HepG2 (cell line): ENCODE measurements around the gene IGDCC3. TPM values are rescaled to one million over a fixed set of nuclear protein-coding genes. Genes with fewer than 3 reads are reported as not detected.

Experiments used
- NCOA1 ChIP-seq: sonication (generic); formaldehyde crosslinking; IDR thresholded peaks from 2 replicates; pipeline ENCODE4 v1.9.0; 2021; ENCODE audit warnings: missing genetic modification reagents
- NONO ChIP-seq, 2 experiments: fragments of 450-650 bp in 1 of 2; sonication (generic) in 1 of 2; formaldehyde crosslinking in 1 of 2; IDR thresholded peaks in 1 of 2; conservative IDR thresholded peaks in 1 of 2; 2 replicates each; pipeline versions ENCODE4 v1.6.1 to v1.8.0; 2017 to 2022; ENCODE audit warnings: mild to moderate bottlenecking in 1 of 2, missing genetic modification reagents in 1 of 2, moderate library complexity in 1 of 2
- SATB2 ChIP-seq: sonication (generic); formaldehyde crosslinking; IDR thresholded peaks from 2 replicates; pipeline ENCODE4 v1.5.0; 2020; ENCODE audit warnings: missing genetic modification reagents
- TEAD3 ChIP-seq: optimal IDR thresholded peaks from 2 replicates; pipeline ENCODE3; 2016; ENCODE audit warnings: borderline replicate concordance
- THRA ChIP-seq: sonication (generic); formaldehyde crosslinking; IDR thresholded peaks from 2 replicates; pipeline ENCODE4 v1.4.0; 2020; ENCODE audit warnings: missing genetic modification reagents, borderline replicate concordance
- ZMYM3 ChIP-seq: sonication (generic); formaldehyde crosslinking; IDR thresholded peaks from 2 replicates; pipeline ENCODE4 v1.5.1; 2020; ENCODE audit warnings: mild to moderate bottlenecking, missing genetic modification reagents
- ZNF501 ChIP-seq: sonication (generic); formaldehyde crosslinking; IDR thresholded peaks from 2 replicates; pipeline ENCODE4 v1.5.1; 2020; ENCODE audit warnings: mild to moderate bottlenecking, moderate library complexity, missing genetic modification reagents
- ZNF772 ChIP-seq: sonication (generic); formaldehyde crosslinking; IDR thresholded peaks from 2 replicates; pipeline ENCODE4 v1.5.0; 2020; ENCODE audit warnings: mild to moderate bottlenecking, missing genetic modification reagents
- polyA plus RNA-seq, 8 experiments: library from polyadenylated mRNA; depleted of rRNA in 3 of 8; stranded (reverse) in 7 of 8; unstranded in 1 of 8; fragments of >200 nt; fragmentation: Illumina TruSeq in 4 of 8; extraction: Trizol in 4 of 8; gene quantifications; 2 replicates each; pipeline versions ENCODE4 v1.2.1 to v1.2.3, GENCODE V29; 2011 to 2016; ENCODE audit warnings: low read depth in 4 of 8, missing spikeins in 1 of 8, mixed read lengths in 1 of 8; ENCODE audit not compliant: insufficient read depth in 1 of 8
- total RNA-seq, 5 experiments: library from RNA; depleted of rRNA; stranded (reverse); fragments of >200 nt; fragmentation: Illumina TruSeq; extraction: Trizol; gene quantifications; 2 replicates each; pipeline ENCODE4 v1.2.3, GENCODE V29; 2016; ENCODE audit warnings: low read depth in 1 of 5
- TF ChIP-seq, protein P1 (sequence below), 2 experiments: sonication (generic) in 1 of 2; formaldehyde crosslinking in 1 of 2; IDR thresholded peaks; 2 replicates each; pipeline versions ENCODE4 v1.6.1 to v1.9.0; 2014 to 2022; ENCODE audit warnings: antibody characterized with exemption in 1 of 2, borderline replicate concordance in 1 of 2, inconsistent platforms in 1 of 2, low read depth in 1 of 2, missing genetic modification reagents in 1 of 2
- TF ChIP-seq, protein P2 (sequence below): sonication (generic); formaldehyde crosslinking; IDR thresholded peaks from 2 replicates; pipeline ENCODE4 v1.5.1; 2020; ENCODE audit warnings: mild to moderate bottlenecking, missing genetic modification reagents, moderate library complexity
- TF ChIP-seq, protein P3 (sequence below): sonication (generic); formaldehyde crosslinking; conservative IDR thresholded peaks from 2 replicates; pipeline ENCODE4 v1.8.0; 2022; ENCODE audit warnings: mild to moderate bottlenecking, moderate library complexity, missing genetic modification reagents
- TF ChIP-seq, protein P4 (sequence below): sonication (generic); formaldehyde crosslinking; IDR thresholded peaks from 2 replicates; pipeline ENCODE4 v1.5.0; 2020; ENCODE audit warnings: missing genetic modification reagents

Gene IGDCC3
- total and polyA plus RNA-seq, 2 of the 13 experiments (the other 11 are each of a cell fraction or from before 2014, with no cell fraction given): 30.1 to 51.8 TPM

DNA sequence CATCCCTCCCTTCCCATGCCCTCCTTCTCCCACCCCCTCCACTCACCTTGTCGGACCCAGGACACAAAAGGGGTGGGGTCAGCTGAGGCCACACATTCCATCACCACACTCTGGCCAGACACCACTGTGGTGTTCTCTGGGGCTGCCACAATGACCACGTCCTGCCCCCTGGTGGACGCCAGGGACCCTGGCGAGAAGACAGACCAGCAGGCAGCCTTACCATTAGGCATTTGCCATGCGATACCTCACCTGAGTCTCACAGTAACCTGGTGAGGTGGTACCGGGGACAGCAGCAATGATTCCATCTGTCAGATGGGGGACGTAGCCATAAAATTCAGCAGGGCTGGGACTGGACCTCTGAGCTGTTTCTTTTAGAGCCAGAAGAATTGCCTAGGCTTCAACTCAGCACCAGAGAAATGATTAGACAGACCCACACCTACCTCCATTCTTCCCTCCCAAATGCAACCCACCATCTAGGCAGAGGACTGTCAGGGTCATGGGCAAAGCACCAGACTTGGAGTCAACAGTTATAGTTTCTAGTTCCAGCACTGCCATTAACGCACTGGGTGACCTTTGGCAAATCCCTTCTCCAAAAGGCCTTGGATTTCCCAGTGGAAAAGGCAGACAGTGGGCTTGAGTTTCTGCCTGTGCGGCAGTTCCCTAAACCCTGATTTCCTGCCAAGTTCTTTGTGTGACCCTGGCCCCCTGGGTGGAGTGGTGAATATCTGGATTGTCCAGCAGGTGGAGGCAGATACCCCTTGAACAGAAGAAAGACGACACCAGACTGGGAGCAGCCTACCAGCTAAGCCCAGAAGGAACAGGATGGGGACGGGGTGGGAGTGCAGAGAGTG is 23.2 kb upstream of the IGDCC3 start (continued):
- TF ChIP-seq, protein P1, sequence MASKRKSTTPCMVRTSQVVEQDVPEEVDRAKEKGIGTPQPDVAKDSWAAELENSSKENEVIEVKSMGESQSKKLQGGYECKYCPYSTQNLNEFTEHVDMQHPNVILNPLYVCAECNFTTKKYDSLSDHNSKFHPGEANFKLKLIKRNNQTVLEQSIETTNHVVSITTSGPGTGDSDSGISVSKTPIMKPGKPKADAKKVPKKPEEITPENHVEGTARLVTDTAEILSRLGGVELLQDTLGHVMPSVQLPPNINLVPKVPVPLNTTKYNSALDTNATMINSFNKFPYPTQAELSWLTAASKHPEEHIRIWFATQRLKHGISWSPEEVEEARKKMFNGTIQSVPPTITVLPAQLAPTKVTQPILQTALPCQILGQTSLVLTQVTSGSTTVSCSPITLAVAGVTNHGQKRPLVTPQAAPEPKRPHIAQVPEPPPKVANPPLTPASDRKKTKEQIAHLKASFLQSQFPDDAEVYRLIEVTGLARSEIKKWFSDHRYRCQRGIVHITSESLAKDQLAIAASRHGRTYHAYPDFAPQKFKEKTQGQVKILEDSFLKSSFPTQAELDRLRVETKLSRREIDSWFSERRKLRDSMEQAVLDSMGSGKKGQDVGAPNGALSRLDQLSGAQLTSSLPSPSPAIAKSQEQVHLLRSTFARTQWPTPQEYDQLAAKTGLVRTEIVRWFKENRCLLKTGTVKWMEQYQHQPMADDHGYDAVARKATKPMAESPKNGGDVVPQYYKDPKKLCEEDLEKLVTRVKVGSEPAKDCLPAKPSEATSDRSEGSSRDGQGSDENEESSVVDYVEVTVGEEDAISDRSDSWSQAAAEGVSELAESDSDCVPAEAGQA (IDR thresholded peaks at IDR 0.05; ENCODE audit: low read depth): no peak
- TF ChIP-seq, protein P1 (CRISPR knock-in tag; IDR thresholded peaks at IDR 0.05; ENCODE audit: borderline replicate concordance): no peak
- peak; percentile 56 for TF ChIP-seq TEAD3 (CRISPR knock-in tag)
- peak; percentile 89; the same call in 1 of the 2 replicates for TF ChIP-seq THRA (CRISPR knock-in tag)
- TF ChIP-seq NONO (IDR thresholded peaks at IDR 0.05): no peak
- TF ChIP-seq NONO (CRISPR knock-in tag; conservative IDR thresholded peaks at IDR 0.05): peak; percentile 46; the same call in 1 of the 2 replicates
- no peak for TF ChIP-seq NCOA1 (CRISPR knock-in tag)
- TF ChIP-seq, protein P2, sequence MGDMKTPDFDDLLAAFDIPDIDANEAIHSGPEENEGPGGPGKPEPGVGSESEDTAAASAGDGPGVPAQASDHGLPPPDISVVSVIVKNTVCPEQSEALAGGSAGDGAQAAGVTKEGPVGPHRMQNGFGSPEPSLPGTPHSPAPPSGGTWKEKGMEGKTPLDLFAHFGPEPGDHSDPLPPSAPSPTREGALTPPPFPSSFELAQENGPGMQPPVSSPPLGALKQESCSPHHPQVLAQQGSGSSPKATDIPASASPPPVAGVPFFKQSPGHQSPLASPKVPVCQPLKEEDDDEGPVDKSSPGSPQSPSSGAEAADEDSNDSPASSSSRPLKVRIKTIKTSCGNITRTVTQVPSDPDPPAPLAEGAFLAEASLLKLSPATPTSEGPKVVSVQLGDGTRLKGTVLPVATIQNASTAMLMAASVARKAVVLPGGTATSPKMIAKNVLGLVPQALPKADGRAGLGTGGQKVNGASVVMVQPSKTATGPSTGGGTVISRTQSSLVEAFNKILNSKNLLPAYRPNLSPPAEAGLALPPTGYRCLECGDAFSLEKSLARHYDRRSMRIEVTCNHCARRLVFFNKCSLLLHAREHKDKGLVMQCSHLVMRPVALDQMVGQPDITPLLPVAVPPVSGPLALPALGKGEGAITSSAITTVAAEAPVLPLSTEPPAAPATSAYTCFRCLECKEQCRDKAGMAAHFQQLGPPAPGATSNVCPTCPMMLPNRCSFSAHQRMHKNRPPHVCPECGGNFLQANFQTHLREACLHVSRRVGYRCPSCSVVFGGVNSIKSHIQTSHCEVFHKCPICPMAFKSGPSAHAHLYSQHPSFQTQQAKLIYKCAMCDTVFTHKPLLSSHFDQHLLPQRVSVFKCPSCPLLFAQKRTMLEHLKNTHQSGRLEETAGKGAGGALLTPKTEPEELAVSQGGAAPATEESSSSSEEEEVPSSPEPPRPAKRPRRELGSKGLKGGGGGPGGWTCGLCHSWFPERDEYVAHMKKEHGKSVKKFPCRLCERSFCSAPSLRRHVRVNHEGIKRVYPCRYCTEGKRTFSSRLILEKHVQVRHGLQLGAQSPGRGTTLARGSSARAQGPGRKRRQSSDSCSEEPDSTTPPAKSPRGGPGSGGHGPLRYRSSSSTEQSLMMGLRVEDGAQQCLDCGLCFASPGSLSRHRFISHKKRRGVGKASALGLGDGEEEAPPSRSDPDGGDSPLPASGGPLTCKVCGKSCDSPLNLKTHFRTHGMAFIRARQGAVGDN (CRISPR knock-in tag): peak; percentile 46
- TF ChIP-seq, protein P3, sequence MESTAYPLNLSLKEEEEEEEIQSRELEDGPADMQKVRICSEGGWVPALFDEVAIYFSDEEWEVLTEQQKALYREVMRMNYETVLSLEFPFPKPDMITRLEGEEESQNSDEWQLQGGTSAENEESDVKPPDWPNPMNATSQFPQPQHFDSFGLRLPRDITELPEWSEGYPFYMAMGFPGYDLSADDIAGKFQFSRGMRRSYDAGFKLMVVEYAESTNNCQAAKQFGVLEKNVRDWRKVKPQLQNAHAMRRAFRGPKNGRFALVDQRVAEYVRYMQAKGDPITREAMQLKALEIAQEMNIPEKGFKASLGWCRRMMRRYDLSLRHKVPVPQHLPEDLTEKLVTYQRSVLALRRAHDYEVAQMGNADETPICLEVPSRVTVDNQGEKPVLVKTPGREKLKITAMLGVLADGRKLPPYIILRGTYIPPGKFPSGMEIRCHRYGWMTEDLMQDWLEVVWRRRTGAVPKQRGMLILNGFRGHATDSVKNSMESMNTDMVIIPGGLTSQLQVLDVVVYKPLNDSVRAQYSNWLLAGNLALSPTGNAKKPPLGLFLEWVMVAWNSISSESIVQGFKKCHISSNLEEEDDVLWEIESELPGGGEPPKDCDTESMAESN: no peak
- peak; percentile 56; the same call in 1 of the 2 replicates for TF ChIP-seq ZNF501
- no peak for TF ChIP-seq ZMYM3 (CRISPR knock-in tag)
- TF ChIP-seq ZNF772: 0 out of 2 replicates have a peak, but pooled peaks have one; percentile 29
- TF ChIP-seq SATB2 (CRISPR knock-in tag): no peak
- TF ChIP-seq, protein P4, sequence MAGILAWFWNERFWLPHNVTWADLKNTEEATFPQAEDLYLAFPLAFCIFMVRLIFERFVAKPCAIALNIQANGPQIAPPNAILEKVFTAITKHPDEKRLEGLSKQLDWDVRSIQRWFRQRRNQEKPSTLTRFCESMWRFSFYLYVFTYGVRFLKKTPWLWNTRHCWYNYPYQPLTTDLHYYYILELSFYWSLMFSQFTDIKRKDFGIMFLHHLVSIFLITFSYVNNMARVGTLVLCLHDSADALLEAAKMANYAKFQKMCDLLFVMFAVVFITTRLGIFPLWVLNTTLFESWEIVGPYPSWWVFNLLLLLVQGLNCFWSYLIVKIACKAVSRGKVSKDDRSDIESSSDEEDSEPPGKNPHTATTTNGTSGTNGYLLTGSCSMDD (CRISPR knock-in tag): no peak
